ENCODE data around the gene DHRSX.
"Not testable (repeated sequence)": the region's sequence is repeated elsewhere in the genome, so short reads cannot be mapped to it uniquely, and the experiment has no call there.

The DHRSX gene

GRCh38 chrX:2284133-2284532, 216.6 kb downstream of the DHRSX start:
- ATAC-seq (ENCODE audit: low read depth), result no peak
- no peaks in the 10 kb centered on the region for H3K27me3 ChIP-seq (ENCODE audit: insufficient read depth, poor library complexity, severe bottlenecking)
- H3K27ac ChIP-seq (ENCODE audit: poor library complexity, severe bottlenecking), result no peak overlapping the region
- DNase-seq (ENCODE audit: low spot score), result no peak
- H3K36me3 ChIP-seq (ENCODE audit: low read depth), result no peaks in the 10 kb centered on the region
- no peak for TF ChIP-seq CTCF (IDR thresholded peaks at IDR 0.05; ENCODE audit: poor library complexity, severe bottlenecking)
- H3K4me1 ChIP-seq (ENCODE audit: insufficient read depth, poor library complexity, severe bottlenecking), result no peaks in the 10 kb centered on the region
- no peak overlapping the region for H3K4me3 ChIP-seq (ENCODE audit: severe bottlenecking)
- no peaks in the 10 kb centered on the region for H3K9me3 ChIP-seq (ENCODE audit: severe bottlenecking)

GRCh38 chrX:2283111-2283859, 217.5 kb downstream of the DHRSX start:
- peak; percentile 29; the same call in 1 of the 3 replicates for ATAC-seq (ENCODE audit: low read depth)
- DNase-seq (ENCODE audit: low spot score), result no peak
- no peak overlapping the region for H3K27ac ChIP-seq (ENCODE audit: poor library complexity, severe bottlenecking)
- H3K27me3 ChIP-seq (ENCODE audit: insufficient read depth, poor library complexity, severe bottlenecking), result no peaks in the 10 kb centered on the region
- no peaks in the 10 kb centered on the region for H3K9me3 ChIP-seq (ENCODE audit: severe bottlenecking)
- H3K4me1 ChIP-seq (ENCODE audit: insufficient read depth, poor library complexity, severe bottlenecking), result no peaks in the 10 kb centered on the region
- no peaks in the 10 kb centered on the region for H3K36me3 ChIP-seq (ENCODE audit: low read depth)
- no peak for TF ChIP-seq CTCF (IDR thresholded peaks at IDR 0.05; ENCODE audit: poor library complexity, severe bottlenecking)
- H3K4me3 ChIP-seq (ENCODE audit: severe bottlenecking), result no peak overlapping the region

- H3K27me3 ChIP-seq (ENCODE audit: insufficient read depth, poor library complexity, severe bottlenecking), result no peaks in the 10 kb centered on the region
- DNase-seq (ENCODE audit: low spot score), result no peak
- no peak for TF ChIP-seq CTCF (IDR thresholded peaks at IDR 0.05; ENCODE audit: poor library complexity, severe bottlenecking)
- no peak for ATAC-seq (ENCODE audit: low read depth)
- no peak overlapping the region for H3K27ac ChIP-seq (ENCODE audit: poor library complexity, severe bottlenecking)
- no peak overlapping the region for H3K4me3 ChIP-seq (ENCODE audit: severe bottlenecking)
- no peaks in the 10 kb centered on the region for H3K9me3 ChIP-seq (ENCODE audit: severe bottlenecking)
- H3K4me1 ChIP-seq (ENCODE audit: insufficient read depth, poor library complexity, severe bottlenecking), result no peaks in the 10 kb centered on the region
- H3K36me3 ChIP-seq (ENCODE audit: low read depth), result no peaks in the 10 kb centered on the region
Observed at GRCh38 chrX:2282490-2283090, 218.2 kb downstream of the DHRSX start.

GRCh38 chrX:2272337-2272736, 228.4 kb downstream of the DHRSX start:
- no peaks in the 10 kb centered on the region for H3K9me3 ChIP-seq (ENCODE audit: severe bottlenecking)
- H3K27me3 ChIP-seq (ENCODE audit: insufficient read depth, poor library complexity, severe bottlenecking), result no peaks in the 10 kb centered on the region
- DNase-seq (ENCODE audit: low spot score) (no peak), ATAC-seq (ENCODE audit: low read depth) (no peak)
- no peaks in the 10 kb centered on the region for H3K36me3 ChIP-seq (ENCODE audit: low read depth)
- H3K4me1 ChIP-seq (ENCODE audit: insufficient read depth, poor library complexity, severe bottlenecking), result no peaks in the 10 kb centered on the region
- TF ChIP-seq CTCF (IDR thresholded peaks at IDR 0.05; ENCODE audit: poor library complexity, severe bottlenecking), result no peak
- no peak overlapping the region for H3K4me3 ChIP-seq (ENCODE audit: severe bottlenecking)
- no peak overlapping the region for H3K27ac ChIP-seq (ENCODE audit: poor library complexity, severe bottlenecking)

- ATAC-seq (ENCODE audit: low read depth); H3K36me3 ChIP-seq (ENCODE audit: low read depth); H3K4me1 ChIP-seq (ENCODE audit: insufficient read depth, poor library complexity, severe bottlenecking); H3K4me3 ChIP-seq (ENCODE audit: severe bottlenecking); H3K27me3 ChIP-seq (ENCODE audit: insufficient read depth, poor library complexity, severe bottlenecking); H3K9me3 ChIP-seq (ENCODE audit: severe bottlenecking); H3K27ac ChIP-seq (ENCODE audit: poor library complexity, severe bottlenecking); DNase-seq (ENCODE audit: low spot score): not testable (repeated sequence)
Observed at GRCh38 chrX:2271595-2271994, 229.2 kb downstream of the DHRSX start.

- not testable (repeated sequence) for DNase-seq (ENCODE audit: low spot score); ATAC-seq (ENCODE audit: low read depth); H3K27me3 ChIP-seq (ENCODE audit: insufficient read depth, poor library complexity, severe bottlenecking); H3K27ac ChIP-seq (ENCODE audit: poor library complexity, severe bottlenecking); H3K36me3 ChIP-seq (ENCODE audit: low read depth); H3K4me3 ChIP-seq (ENCODE audit: severe bottlenecking); H3K9me3 ChIP-seq (ENCODE audit: severe bottlenecking); H3K4me1 ChIP-seq (ENCODE audit: insufficient read depth, poor library complexity, severe bottlenecking)
Observed at GRCh38 chrX:2270783-2271182, 230.0 kb downstream of the DHRSX start.

All from RWPE2 (cell line).